ENCODE results near the gene CHN1.

Gene CHN1

DNA sequence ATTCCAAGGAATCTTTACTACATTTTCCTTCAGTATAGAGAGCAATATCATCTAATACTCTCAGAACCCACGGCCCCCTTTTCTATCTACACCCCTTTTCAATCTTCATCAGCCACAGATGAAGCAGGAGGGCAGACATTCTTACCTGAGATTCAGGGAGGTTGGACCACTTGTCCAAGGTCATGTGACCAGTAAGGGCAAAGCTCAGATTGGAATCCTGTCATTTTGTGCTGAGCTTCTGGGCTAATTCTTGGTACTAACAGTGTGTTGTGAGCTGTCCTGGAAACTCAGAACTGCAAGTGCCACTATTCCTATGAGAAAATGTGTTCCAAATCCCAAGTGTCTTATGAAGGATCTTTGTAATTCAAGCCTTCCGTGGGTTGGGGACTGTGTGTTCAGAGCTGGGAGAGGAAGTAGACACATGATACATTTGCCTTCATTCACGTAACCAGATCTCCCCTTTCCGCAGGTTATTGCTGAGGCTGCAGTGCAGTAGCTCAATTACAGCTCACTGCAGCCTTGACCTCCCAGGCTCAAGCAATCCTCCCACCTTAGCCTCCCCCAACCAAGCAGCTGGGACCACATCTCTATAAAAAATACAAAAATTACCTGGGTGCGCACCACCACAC, 244.2 kb downstream of the CHN1 start:
- no peak for DNase-seq

DNA sequence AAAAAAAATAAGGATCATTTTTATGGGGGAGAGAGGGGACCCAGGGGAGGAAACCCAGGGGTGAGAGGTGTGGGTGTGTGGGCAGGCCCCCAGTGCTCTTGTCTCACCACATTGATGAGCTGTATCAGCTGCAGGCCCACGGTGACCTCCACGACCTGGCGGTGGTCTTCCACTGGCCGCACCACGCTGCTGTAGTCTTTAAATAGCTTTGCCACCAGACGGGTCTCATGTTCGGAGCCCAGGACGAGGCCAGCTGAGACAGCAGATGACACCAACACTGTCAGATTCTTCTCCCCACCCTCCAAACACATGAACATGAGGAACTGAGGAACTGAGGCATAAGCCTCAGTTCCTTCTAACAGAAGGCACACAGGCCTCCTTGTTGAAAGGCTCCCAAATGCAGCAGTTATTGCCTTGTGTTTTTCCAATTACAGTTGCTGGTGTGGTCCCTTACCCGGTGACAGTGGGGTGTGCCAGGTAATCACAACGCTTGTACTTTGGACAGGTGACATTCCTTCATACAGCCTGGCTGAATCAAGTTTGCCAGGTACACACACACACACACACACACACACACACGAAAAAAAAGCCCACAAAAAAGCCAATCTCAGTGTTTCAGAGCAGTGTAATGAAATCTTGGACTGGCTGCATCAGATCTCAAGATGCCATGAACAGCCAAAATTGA, 245.7 kb downstream of the CHN1 start:
- no peak for DNase-seq

- no peak for DNase-seq
Measured at GRCh38 chr2:174756743-174757142, 248.4 kb downstream of the CHN1 start.

DNA sequence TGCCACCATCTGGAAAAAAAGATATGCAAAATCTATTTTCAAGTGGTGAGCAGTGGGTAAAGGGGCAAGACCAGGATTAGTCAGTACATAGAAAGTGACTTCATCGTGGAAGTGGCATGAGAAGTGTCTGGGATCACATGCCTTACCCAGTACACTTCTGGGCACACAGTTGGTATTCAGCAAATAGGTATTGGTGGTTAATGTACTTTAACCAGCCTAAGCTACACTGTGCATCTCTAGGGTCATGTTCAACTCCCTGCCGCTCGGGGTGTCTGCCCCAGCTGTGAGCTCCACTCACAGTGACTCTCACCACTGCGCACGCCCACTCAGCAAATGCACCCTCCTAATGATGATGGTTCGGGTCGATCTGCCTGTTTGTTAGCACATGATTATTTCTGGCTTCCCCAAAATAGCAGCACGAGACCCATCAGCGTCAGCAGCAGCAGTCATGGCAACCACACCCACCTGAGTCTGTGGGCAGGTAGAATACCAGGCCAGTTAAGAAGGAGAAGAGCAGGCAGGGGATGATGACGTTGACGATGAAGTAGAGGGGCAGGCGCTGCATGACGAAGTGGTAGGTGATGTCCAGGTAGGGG, 252.0 kb downstream of the CHN1 start:
- peak; percentile 51 to 55 for DNase-seq

DNA sequence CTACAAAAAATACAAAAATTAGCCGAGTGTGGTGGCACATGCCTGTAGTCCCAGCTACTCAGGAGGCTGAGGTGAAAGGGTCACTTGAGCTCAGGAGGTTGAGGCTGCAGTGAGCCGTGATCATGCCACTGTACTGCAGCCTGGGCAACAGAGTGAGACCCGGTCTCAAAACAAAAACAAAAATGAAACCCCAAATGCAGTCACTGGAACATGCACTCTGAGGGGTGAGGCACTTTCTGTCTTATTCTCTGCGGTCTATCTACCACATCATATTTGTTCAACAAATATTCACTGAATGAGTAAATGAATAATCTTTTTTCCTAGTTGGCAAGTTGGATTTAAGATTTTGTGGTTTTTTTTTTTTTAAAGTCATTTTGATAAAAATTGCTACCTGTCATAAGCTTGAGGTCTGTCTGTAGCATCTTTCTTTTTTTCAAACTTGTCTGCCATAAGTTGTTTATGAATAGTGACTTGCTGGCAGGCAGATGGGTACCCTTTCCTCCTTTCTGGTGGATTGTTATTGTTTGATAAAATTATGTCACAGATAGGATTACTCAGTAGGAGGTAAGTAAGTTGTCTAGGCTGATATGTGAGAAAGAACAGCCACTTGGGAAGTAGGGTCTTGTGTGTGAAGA, 252.7 kb downstream of the CHN1 start:
- peak; percentile 46 to 53 for DNase-seq

- DNase-seq: peak; percentile 59 to 68
Measured at GRCh38 chr2:174750923-174751441, 254.2 kb downstream of the CHN1 start.

- DNase-seq: peak in 1 of 2 experiments; percentile 32
Measured at GRCh38 chr2:174749793-174750192, 255.4 kb downstream of the CHN1 start.

GRCh38 chr2:174748948-174749347, 256.2 kb downstream of the CHN1 start:
- DNase-seq: peak; percentile 81 to 82

Data from activated T-cell treated with anti-CD3 and anti-CD28 coated beads, Interleukin-2, amount 50 U/mL, for 48 hours (primary cell).